ENCODE measurements around the gene DIO2.

DIO2 gene

GRCh38 chr14:80211153-80212022 lies at the start of gene DIO2:
TSS of gene DIO2 (minus strand) at chr14:80211504. CDS start at chr14:80211472, 32 bp downstream.
- DNase-seq (ENCODE audit: low read depth, low spot score): no peak

- no peak for DNase-seq (ENCODE audit: low read depth, low spot score)
Measured at GRCh38 chr14:80260645-80261044, 49.3 kb upstream of the DIO2 start.

GRCh38 chr14:80239631-80240030 lies 28.3 kb upstream of the DIO2 start:
- no peak for DNase-seq (ENCODE audit: low read depth, low spot score)

- DNase-seq (ENCODE audit: low read depth, low spot score): no peak
Measured at GRCh38 chr14:80237143-80237542, 25.8 kb upstream of the DIO2 start.

GRCh38 chr14:80233470-80234089 lies 22.3 kb upstream of the DIO2 start:
- no peak for DNase-seq (ENCODE audit: low read depth, low spot score)

GRCh38 chr14:80231702-80232101 lies 20.4 kb upstream of the DIO2 start:
- no peak for DNase-seq (ENCODE audit: low read depth, low spot score)

GRCh38 chr14:80223696-80224465 lies 12.6 kb upstream of the DIO2 start:
- DNase-seq (ENCODE audit: low read depth, low spot score): no peak

GRCh38 chr14:80216818-80217217 lies 5.5 kb upstream of the DIO2 start:
- DNase-seq (ENCODE audit: low read depth, low spot score): no peak

- no peak for DNase-seq (ENCODE audit: low read depth, low spot score)
Measured at GRCh38 chr14:80215756-80216581, 4.7 kb upstream of the DIO2 start.

GRCh38 chr14:80215081-80215480 lies 3.8 kb upstream of the DIO2 start:
- no peak for DNase-seq (ENCODE audit: low read depth, low spot score)

GRCh38 chr14:80213602-80214001 lies 2.3 kb upstream of the DIO2 start:
- no peak for DNase-seq (ENCODE audit: low read depth, low spot score)

GRCh38 chr14:80212023-80212397 lies 706 bp upstream of the DIO2 start:
- no peak for DNase-seq (ENCODE audit: low read depth, low spot score)

- DNase-seq (ENCODE audit: low read depth, low spot score): no peak
Measured at GRCh38 chr14:80208461-80208860, 2.8 kb downstream of the DIO2 start.

- no peak for DNase-seq (ENCODE audit: low read depth, low spot score)
Measured at GRCh38 chr14:80206351-80207080, 4.8 kb downstream of the DIO2 start.

GRCh38 chr14:80202888-80203562 lies 8.3 kb downstream of the DIO2 start:
- DNase-seq (ENCODE audit: low read depth, low spot score): no peak

GRCh38 chr14:80200093-80200492 lies 11.2 kb downstream of the DIO2 start:
- DNase-seq (ENCODE audit: low read depth, low spot score): no peak

- no peak for DNase-seq (ENCODE audit: low read depth, low spot score)
Measured at GRCh38 chr14:80188571-80188970, 22.7 kb downstream of the DIO2 start.

- no peak for DNase-seq (ENCODE audit: low read depth, low spot score)
Measured at GRCh38 chr14:80186301-80186800, 25.0 kb downstream of the DIO2 start.

GRCh38 chr14:80176893-80177292 lies 34.4 kb downstream of the DIO2 start:
- no peak for DNase-seq (ENCODE audit: low read depth, low spot score)

Data from activated CD4-positive, CD25-positive, alpha-beta regulatory T cell treated with anti-CD3 and anti-CD28 coated beads, Interleukin-2, amount 50 U/mL, for 16 hours (primary cell).